ENCODE measurements around the gene SOCS2.

The SOCS2 gene

GRCh38 chr12:93567174-93567573, 5.3 kb upstream of the SOCS2 start:
- DNase-seq (ENCODE audit: low read depth): no peak

GRCh38 chr12:93568091-93568490, 4.4 kb upstream of the SOCS2 start:
- no peak for DNase-seq (ENCODE audit: low read depth)

- DNase-seq (ENCODE audit: low read depth): no peak
Measured at GRCh38 chr12:93569301-93569655, 3.2 kb upstream of the SOCS2 start.

GRCh38 chr12:93569656-93570551, 2.6 kb upstream of the SOCS2 start:
- DNase-seq (ENCODE audit: low read depth): peak; percentile 66

GRCh38 chr12:93570552-93571364, 1.7 kb upstream of the SOCS2 start:
- DNase-seq (ENCODE audit: low read depth): peak; percentile 91

- DNase-seq (ENCODE audit: low read depth): no peak
Measured at GRCh38 chr12:93571365-93571924, 1.0 kb upstream of the SOCS2 start.

GRCh38 chr12:93572712-93573551, 457 bp downstream of the SOCS2 start:
- no peak for DNase-seq (ENCODE audit: low read depth)

- DNase-seq (ENCODE audit: low read depth): no peak
Measured at GRCh38 chr12:93573552-93574223, 1.2 kb downstream of the SOCS2 start.

GRCh38 chr12:93577222-93577621, 4.7 kb downstream of the SOCS2 start:
- no peak for DNase-seq (ENCODE audit: low read depth)

- DNase-seq (ENCODE audit: low read depth): no peak
Measured at GRCh38 chr12:93578221-93578620, 5.7 kb downstream of the SOCS2 start.

- no peak for DNase-seq (ENCODE audit: low read depth)
Measured at GRCh38 chr12:93580682-93581081, 8.2 kb downstream of the SOCS2 start.

- no peak for DNase-seq (ENCODE audit: low read depth)
Measured at GRCh38 chr12:93581370-93581769, 8.9 kb downstream of the SOCS2 start.

GRCh38 chr12:93582351-93582750, 9.9 kb downstream of the SOCS2 start:
- DNase-seq (ENCODE audit: low read depth): no peak

- DNase-seq (ENCODE audit: low read depth): no peak
Measured at GRCh38 chr12:93583627-93584392, 11.3 kb downstream of the SOCS2 start.

- DNase-seq (ENCODE audit: low read depth): no peak
Measured at GRCh38 chr12:93585247-93585646, 12.8 kb downstream of the SOCS2 start.

- DNase-seq (ENCODE audit: low read depth): no peak
Measured at GRCh38 chr12:93587611-93588010, 15.1 kb downstream of the SOCS2 start.

- DNase-seq (ENCODE audit: low read depth): no peak
Measured at GRCh38 chr12:93589081-93589480, 16.6 kb downstream of the SOCS2 start.

- DNase-seq (ENCODE audit: low read depth): peak; percentile 81
Measured at GRCh38 chr12:93591137-93591868, 18.8 kb downstream of the SOCS2 start.

GRCh38 chr12:93592641-93593406, 20.3 kb downstream of the SOCS2 start:
- no peak for DNase-seq (ENCODE audit: low read depth)

All from GM04504 (cell line).